NCI-H2107 treated with DMSO at 0.1 percent for 48 hours (cell line): ENCODE data around the gene ZDHHC1.
"Not testable (repeated sequence)": the region's sequence is repeated elsewhere in the genome, so short reads cannot be mapped to it uniquely, and the experiment has no call there.

ENCODE experiments used
- DNase-seq: peaks from one replicate; lab custom pipeline; 2025; ENCODE audit not compliant: unreplicated experiment; lab: John Stamatoyannopoulos, UW

ZDHHC1 gene

GRCh38 chr16:67430977-67431774 lies 14.9 kb upstream of the ZDHHC1 start, which contains the start of gene HSD11B2:
Gene HSD11B2 (plus strand): TSS chr16:67431121. CDS start chr16:67431249, 128 bp downstream.
- DNase-seq, result no peak

DNA sequence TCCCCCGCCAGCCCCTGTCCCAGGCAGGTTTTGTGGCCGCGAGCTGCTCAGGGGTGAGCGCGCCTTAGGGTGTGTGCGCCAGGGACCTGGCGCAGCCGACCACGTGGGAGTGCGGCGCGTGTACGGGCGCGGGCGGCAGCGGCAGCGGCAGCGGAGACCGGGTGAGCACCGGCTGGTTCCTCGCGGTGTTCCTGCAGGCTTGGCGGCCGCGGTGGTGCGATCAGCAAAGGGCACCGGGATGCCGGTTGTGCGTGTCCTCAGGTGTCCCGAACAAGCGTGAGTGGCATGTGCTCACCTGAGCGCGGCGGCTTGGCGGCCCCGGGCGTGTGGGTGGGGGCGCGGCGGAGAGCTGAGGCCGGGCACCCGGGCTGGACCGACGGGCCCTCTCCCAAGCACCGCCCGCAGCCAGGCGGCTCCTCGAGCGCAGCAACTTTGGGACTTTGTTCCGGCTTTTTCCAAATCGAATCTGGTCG lies 14.3 kb upstream of the ZDHHC1 start:
- no peak for DNase-seq

- DNase-seq, result no peak
Observed at GRCh38 chr16:67429799-67430503, 13.7 kb upstream of the ZDHHC1 start.

GRCh38 chr16:67429053-67429798 lies 12.9 kb upstream of the ZDHHC1 start:
- no peak for DNase-seq

DNA sequence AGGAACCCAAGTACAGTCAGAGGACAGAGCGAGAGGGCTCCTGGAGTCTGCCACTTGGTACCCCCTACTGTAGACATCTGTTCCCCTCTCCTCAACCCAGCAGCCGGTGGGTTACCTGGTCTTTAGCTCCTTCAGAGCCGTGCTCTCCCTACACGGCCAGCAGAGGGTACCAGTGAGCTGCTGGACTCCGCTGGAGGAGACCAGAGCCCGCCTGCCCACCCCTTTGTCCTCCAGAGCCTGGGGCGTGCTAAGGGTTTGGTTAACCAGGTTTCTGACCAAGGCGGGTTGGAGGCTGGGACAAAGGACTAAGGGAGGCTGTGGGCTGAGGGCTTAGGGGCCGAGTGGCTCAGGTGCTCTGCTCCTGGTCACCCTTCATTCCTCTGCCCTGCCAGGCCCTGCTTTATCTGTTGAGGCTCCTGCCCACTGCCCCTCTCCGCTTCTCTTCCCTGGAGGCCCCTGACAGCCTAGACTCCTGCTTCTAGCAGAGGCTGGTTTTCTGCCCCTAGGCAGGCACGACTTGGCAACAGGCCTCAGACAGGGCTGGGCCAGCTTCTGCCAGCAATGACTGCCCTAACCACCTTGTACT lies 12.0 kb upstream of the ZDHHC1 start:
- peak; percentile 34 for DNase-seq

GRCh38 chr16:67426950-67427349 lies 10.7 kb upstream of the ZDHHC1 start:
- no peak for DNase-seq

DNA sequence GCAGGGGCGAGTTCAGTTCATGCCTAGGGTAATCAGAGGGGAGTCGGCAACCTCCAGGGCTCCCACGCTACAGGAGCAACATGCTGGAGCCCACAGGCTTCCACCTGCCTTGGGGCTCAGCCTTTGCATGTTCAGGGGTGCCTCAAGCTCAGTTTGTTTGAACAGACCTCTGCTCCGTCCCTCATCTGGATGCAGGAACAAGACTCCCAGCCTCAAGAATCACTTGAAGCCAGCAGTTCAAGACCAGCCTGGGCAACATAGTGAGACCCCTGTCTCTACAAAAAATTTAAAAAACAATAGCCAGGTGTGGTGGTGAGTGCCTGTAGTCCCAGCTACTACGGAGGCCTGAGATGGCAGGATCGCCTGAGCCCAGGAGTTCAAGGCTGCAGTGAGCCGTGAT lies 9.7 kb upstream of the ZDHHC1 start:
- no peak for DNase-seq

GRCh38 chr16:67425580-67425979 lies 9.3 kb upstream of the ZDHHC1 start:
- no peak for DNase-seq

GRCh38 chr16:67425061-67425460 lies 8.8 kb upstream of the ZDHHC1 start:
- DNase-seq, result no peak

- DNase-seq, result no peak
Observed at GRCh38 chr16:67424261-67424615, 8.0 kb upstream of the ZDHHC1 start.

GRCh38 chr16:67423611-67424260 lies 7.5 kb upstream of the ZDHHC1 start:
- no peak for DNase-seq

DNA sequence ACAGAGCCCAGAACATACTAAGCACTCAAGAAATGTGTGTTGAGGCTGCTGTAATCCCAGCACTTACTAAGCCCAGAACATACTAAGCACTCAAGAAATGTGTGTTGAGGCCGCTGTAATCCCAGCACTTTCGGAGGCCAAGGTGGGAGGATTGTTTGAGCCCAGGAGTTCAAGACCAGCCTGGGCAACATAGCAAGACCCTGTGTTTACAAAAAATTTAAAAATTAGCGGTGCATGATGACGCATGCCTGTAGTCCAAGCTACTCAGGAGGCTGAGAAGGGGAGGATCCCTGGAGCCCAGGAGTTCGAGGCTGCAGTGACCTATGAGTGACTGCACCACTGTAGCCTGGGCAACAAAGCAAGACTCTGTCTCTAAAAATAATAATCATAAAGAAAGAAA lies 6.7 kb upstream of the ZDHHC1 start:
- no peak for DNase-seq

DNA sequence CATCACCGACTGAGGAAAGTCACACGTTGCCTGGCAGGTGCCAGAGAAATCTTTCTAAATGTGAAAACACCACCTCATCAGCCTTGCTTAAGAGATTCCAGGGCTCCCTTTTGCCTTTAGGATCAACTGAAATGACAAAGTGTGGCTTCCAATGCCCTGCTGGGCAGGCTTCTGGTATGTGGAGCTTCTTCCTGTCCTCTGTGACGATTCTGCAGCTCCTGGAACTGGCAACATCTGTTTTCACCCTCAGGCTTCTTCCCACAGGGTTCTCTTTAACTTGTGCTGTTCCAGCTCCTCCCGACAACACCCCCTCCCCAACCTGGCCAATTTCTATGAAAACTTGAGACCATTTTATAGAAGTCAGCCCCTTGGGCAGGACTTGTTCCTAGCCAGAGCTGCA lies 4.8 kb upstream of the ZDHHC1 start:
- DNase-seq, result no peak

GRCh38 chr16:67419931-67420330 lies 3.7 kb upstream of the ZDHHC1 start:
- no peak for DNase-seq

DNA sequence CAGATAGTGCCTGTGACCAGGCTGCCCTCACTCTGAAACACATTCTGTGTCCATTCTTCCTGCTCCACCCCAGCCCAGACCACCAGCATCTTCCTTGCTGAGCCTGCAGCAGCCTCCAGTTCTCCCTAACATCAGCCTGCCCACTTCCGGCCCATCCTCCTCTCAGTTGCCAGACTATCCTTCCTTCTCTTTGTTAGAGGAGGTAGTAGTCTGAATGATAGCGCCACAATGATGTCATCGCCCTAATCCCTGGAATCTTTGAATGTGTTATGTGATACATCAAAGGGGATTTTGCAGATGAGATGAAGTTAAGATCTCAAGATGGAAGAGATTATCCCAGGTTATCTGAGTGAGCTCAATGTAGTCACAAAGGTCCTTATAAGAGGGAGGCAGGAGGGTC lies 3.2 kb upstream of the ZDHHC1 start:
- DNase-seq, result no peak

GRCh38 chr16:67417333-67418061 lies 1.2 kb upstream of the ZDHHC1 start:
- no peak for DNase-seq

- not testable (repeated sequence) for DNase-seq
Observed at GRCh38 chr16:67415421-67415820, 856 bp downstream of the ZDHHC1 start.

DNA sequence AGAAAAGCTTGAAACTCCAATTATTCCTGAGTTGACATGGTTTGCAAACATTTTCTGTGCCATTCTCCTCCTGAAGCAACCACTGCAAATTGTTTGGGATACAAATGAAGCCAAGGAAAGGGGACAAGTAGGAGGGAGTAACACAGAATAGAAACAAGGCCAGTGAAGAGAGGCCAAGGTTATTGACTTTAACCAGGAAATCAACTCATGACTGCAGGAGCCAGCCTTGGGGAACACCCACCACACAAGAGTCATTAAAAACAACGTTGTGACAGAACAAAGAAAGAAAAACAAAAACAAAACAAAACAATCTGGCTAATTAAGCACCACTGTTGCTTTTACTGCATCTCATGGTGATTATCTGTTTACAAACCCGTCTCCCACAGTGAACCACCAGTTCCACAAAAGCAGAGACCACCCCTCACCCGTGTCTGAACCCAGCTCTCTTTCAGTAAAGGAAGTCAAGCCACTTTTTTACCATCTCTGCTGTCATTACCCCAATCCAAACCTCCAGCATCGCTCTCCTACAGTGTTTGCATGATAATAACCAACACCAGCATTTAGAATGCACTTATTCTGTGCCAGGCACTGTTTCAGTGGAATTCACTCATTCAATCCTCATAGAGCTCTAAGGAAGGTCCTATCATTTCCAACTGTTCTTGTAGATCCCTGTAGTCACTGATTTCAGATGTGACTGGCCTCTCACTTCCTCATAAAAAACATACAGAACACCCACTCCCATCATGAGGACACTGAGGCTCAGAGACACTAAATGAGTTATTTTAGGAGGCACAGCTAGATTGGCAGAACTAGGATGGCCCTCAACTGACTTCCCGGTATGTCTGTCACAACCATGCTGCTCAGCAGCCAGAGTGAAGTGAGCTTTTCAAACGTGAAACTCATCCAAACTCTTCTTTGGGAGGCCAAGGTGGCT lies 2.0 kb downstream of the ZDHHC1 start:
- DNase-seq, result no peak

DNA sequence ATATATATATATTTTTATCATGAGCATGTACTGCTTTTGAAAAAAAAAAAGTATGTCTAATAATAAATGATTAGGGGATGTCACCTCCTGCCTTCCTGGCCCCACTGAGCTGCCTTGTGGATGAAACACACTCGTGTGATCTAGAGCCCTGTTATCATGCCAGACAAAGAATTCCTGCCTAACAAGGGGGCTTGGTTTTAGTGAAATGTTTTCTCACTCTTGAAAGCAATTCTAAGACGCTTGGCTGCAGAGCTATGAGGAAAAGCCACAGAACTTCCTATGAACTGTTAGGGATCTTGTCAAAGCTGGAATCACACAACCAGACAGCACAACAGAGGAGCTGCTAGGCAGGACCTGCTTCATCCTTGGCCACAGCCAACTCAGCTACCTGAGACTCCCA lies 4.0 kb downstream of the ZDHHC1 start:
- no peak for DNase-seq
